LNCAP (cell line): Measurements from ENCODE around the gene PIAS3.

Experiments used
- CTCF ChIP-seq: fragments of 450-650 bp; IDR thresholded peaks from 2 replicates; pipeline ENCODE4 v1.5.1; 2017; ENCODE audit warnings: mild to moderate bottlenecking

The PIAS3 gene

GRCh38 chr1:145886390-145886789 is 27.5 kb upstream of the PIAS3 start:
- TF ChIP-seq CTCF, result no peak

DNA sequence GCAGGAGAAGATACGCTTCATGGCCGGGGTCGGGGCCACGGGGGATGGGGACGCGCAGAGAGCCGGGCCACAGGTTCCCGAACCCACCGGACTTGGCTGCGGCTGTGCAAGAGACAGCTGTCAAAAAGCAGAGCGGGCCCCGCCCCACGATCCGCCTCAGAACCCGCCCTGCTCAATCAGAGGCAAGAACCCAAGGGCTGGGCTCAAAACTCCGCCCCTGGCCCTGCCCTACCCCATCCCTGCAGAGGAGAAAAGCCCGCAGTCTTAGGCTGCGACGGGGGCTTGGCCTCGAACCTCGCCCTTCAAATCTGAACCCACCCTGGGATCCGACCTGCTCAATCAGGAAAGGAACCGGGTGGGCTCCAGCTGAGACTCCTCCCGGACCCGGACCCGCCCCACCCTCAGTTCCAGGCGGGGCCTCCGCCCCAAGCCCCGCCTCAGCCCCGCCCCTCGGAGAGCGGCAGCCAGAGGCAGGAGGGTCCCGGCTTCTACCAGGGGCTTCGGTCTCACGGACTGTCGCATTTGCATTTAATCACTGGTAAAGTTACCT is 26.9 kb upstream of the PIAS3 start, which contains the start of gene ANKRD35:
Gene ANKRD35 (minus strand): TSS at position 129 of the 550 bp plus-strand sequence. CDS start 108 bp downstream, at position 21.
- TF ChIP-seq CTCF, result no peak

DNA sequence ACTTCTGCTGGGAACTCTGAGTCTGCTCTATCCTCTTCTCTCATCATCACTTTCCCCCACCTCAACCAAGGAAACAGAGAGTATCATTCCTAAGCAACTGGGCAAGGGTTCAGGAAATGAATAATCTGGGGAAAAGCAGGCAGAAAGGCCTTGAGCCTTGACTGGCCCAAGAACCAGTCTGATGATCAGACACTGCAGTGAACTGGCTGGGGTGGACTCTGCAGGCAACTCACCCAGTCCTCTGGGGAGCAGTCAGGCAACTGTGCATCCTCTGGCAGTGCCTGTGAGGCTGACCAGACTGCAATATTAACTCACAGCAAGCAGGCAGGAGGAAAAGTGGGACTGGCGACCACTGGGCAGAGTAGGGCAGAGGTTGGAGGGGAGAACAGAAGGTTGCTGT is 25.8 kb upstream of the PIAS3 start:
- TF ChIP-seq CTCF, result no peak

DNA sequence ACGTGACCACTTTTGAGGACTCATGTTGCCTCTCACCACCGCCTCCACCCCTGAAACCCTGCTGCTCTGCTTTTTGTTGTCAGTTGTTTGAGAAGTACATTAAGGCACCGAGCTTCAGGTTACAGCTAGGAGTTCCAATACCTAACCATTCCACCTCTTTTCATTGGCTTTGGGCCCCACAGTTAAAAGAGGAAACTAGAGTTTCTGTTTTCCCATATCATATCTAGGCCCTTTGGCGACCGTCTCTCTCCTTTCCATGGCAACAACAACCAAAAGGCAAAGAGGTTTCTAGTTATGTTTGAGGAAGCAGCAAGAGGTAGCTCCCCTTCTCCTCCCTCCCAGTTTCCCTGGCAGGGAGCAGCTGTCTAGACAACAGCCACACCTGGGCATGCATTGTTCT is 20.9 kb upstream of the PIAS3 start:
- no peak for TF ChIP-seq CTCF

- no peak for TF ChIP-seq CTCF
Observed at GRCh38 chr1:145878724-145879123, 19.8 kb upstream of the PIAS3 start.

DNA sequence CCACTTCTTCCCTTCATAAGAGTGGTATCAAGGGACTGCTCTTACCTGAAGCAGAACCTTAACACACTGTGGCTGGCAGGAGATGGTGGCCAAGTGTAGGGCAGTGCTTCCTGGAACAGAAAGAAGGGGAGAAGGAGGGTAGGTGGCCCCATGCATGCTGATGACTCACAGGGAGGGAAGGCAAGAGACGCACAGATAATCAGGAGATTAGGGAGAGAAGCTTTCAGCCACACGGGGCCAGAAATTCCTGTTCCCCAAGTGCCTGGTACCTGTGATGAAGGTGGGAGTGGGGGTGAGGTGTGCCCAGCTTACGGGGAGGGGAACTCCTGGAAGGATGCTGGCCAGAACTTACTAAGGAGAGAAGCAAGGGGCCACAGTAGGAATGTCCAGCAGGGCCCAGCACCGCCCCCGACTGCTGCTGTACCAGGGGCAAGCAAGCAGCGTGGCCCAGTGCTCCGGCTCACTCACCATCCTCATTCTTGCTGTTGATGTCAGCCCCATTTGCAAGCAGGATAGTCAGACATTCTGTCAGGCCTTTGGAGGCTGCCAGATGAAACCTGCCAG is 19.1 kb upstream of the PIAS3 start:
- TF ChIP-seq CTCF, result no peak

- no peak for TF ChIP-seq CTCF
Observed at GRCh38 chr1:145874646-145875045, 15.8 kb upstream of the PIAS3 start.
